HG03139 (cell line): Measurements from ENCODE around the gene NALCN.

Experiments used
- ATAC-seq: cut with Tn5 transposase; IDR thresholded peaks from one replicate; pipeline ENCODE4 v1.9.1; 2021; ENCODE audit not compliant: unreplicated experiment

NALCN gene

DNA sequence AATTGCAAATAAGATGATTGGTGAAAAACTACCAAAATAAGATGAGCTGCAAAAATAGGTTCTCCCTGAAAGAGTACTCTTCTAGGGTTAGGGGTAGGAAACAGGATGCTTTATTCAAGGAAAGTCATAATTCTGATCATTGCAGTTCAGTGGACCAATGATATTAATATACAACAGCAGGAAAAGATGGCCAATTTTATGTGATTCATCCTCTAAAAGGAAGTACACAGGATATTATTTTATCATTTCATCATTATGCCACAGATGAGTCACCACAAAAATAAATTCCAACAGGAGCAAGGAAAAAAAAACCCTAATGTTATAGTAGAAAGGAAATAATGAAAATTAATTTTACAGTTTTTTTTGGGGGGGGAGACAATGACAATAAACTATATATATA, 205.0 kb downstream of the NALCN start:
- ATAC-seq, result no peak

DNA sequence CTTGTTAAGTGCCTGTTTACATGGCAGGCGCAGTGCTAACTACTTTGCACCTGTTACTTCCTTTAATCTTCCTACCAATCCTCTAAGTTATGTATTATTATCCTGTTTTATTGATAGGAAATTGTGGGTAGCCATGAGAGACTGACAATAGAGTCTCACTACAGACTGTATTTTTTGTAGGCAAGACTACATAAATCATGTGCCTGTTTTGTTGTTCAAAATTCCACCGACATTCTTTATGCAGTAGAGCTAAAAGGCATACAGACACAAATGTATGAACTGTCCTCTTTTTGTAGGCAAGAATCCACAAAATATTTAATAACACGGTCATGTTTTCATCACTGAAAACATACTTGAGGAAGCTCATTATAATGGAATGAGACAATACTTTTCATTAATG, 205.5 kb downstream of the NALCN start:
- no peak for ATAC-seq

DNA sequence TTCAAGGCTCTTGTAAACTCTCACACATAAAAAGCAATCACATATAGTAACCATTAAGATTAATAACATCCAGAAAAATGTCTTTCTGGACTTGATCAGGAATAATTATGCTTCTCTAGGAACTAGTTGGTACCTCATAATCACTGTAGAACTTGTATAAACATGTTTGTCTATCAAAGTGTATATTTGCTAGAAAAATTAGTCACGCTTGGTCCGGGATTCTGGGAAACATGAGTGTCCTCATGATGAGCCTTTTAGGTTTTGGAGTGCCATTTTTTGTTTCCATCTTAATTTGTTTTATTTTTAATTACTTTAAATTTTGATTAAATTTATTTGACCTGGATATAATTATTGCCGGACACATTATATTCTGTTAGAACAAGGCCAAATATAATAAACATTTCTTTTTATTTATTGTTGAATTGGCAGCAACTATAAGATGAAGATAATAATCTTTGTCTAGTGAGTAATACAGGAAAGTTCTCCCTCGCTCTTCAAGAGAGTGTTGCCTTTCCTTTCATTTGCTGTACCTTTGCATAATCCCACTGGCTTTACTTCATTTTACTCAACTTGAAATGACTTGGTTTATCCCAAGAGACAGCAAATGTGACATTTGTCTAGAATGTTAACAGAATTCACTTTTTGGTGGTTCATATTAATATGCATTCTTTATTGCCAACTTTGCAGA, 207.0 kb downstream of the NALCN start:
- no peak for ATAC-seq

DNA sequence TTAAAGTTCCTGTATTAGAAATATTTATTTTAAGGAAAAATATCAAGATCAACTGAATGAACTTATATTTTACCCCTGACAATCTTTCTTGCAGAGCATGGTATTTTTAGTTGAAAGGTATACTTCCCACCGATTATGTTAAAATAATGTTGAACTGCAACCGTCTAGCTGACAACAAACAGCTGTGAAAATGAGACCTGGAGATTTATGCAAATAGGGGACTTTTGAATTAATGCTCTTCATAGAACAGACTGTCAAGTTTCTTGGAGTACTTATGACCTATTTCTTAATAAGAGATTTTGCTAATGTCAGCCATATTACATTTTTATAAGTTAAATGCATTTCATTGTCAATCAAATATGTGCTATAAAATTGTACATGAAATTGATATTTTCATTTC, 210.9 kb downstream of the NALCN start:
- no peak for ATAC-seq

DNA sequence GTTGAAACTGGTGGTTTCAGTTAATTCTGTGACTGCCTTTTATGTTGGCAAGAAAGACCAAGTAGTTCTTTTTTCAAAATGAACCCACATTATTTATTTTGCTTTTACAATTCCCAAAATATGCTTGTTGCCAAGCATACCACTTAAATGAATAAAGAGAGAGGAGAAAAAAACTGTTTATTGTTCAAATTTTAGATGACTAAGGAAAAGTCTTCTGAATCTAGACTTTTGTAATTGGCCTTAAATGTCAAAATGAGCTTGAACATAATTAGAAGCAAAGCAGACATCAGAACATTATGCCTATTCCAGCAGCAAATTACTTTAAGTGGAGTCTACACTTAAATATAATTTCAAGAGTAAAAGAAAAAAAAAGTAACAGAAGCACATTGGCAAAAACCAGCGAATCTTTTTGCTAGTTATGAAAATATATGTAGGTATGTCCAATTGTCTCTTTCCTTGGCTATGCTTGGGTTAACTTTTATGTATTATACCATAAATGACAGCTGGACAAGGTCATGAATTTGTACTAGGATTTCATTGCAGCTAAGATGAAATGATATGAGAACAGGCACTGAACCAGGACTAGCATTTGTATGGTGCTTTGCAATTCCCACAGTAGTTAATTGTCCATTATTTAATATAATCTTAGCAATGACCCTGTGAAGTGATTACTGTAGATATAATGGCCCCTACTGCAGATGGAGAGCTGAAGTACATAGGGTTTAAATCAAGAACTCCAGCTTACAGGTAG, 211.9 kb downstream of the NALCN start:
- ATAC-seq, result no peak

DNA sequence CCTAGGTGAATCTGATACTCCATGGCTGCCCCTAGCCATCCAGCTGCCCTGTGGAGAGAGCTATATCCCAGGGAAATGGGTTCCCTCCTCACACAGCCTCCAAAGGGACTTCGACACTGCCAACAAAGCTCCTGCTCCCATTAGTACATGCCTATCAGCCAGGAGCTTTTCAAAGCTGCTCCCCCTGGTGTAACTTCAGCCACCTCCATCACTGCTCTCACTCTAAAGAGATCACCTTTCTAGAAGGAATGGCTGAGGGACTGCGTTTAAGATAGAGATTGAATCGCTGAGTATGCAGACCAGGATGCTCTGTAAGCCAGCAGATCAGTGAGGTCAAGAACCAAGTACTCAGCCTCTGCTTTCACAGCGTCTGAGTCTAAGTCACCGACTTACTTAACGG, 213.7 kb downstream of the NALCN start:
- ATAC-seq, result no peak

DNA sequence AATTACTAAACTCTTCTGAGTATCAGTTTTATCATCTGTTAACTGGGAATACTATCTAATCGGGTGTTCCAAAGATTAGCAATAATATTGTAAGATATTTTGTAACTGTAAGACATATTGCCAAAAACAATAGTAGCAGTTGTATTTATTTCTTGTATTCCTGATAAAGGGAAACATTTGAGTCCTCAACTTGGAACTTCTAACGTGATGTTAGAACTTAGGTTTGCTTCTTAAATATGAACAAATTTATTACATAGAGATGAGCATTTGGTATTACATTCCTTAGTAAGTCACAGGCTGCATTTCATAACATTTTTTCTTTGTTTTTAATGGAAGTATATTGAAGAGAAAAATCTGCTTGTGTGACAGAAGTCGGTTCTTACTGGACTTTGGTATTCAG, 225.3 kb downstream of the NALCN start:
- no peak for ATAC-seq

DNA sequence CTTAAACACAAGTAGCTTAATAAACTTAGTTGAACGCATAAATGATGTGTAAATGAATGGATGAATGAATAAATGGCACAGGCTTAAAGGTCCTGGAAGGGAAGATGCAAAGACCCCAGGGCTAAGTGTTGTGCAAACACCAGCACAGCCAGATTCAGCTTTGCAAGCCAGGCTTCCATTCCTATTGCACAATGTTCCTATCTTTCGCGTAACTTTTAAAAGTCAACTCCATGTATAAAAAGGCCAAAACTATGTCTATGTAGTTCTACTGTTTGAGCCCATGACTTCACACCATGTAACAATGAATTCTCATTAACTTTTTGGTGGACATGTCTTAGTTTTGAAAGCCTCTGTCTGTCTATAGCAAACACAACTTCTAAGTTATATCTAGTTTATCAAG, 226.0 kb downstream of the NALCN start:
- no peak for ATAC-seq

DNA sequence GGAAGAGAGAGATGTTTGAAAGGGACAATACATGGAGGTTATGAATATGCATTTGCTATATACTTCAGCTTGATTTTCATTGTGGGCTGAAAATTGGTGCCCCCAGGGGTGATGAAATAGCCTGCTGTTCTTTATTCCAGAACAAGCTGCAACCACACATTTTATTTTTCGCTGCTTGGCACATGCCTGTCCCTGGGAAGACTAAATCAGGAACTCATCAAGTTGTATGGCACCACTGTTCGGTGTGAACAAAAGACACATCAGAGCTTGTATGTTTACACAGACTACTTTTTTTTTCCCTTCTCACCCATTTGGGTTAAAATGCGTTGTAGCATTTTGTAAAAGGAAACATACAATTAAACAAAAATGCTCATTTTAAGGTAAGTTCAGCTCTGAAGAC, 230.7 kb downstream of the NALCN start:
- ATAC-seq, result no peak

DNA sequence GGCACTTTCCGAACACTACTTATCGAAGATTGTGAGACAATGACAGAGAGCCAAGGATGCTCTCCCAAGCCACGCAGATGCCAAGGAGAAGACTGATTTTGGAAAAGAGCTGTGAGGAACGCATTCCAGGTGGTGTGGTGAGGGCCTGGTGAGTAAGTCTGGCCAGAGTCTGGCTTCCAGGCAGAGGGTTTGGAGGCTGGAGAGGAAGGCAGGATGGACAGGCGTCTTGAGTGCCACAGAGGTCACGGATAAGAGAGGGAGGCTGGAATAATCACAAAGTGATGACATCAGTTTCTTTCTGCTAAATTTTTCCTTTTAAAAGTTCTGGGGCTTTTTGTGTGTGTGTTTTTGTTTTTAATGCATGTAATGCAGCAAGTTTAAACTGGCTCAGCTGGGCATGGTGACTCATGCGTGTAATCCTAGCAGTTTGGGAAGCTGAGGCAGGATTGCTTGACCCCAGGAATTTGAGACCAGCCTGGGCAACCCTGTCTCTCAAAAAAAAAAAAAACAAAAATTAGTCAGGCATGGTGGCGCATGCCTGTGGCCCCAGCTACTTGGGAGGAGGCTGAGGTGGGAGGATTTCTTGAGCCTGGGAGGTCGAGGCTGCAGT, 235.1 kb downstream of the NALCN start:
- ATAC-seq, result no peak

DNA sequence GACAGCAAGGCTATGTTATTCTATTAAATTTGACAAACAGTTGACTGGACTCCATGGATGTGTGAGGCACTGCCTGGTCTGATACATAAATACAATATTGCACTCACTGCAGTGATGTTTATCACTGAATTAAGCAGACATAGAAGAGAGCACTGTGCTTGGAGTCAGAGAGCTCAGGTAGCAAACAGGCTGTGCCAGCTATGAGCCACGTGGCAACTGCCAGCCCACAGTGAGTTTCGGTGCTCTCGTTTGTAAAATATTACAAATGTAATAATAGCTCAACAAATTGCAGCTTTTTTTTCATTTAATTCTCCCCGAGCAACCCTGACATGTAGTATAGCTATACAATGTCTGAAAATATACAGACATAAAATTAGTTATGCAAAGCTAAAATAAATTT, 237.3 kb downstream of the NALCN start:
- ATAC-seq, result no peak

DNA sequence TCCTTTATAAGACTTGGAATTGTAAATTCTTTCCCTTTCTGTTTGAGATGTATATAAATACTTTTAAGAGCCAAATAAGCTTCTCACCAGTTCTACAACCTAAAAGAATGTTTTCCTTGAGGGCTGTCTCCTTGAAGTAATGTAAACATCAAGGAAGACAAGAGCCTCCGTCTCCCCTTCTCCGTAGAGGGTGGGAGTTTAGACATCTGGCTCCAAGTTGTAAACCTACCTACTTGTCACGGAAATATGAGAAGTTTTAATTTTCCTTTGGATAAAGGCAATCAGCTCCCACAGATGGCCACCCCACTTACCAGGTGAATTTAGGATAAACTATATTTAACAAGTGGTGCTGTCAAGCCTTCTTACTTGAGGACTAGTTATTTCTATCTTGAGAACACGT, 237.9 kb downstream of the NALCN start:
- ATAC-seq, result no peak

DNA sequence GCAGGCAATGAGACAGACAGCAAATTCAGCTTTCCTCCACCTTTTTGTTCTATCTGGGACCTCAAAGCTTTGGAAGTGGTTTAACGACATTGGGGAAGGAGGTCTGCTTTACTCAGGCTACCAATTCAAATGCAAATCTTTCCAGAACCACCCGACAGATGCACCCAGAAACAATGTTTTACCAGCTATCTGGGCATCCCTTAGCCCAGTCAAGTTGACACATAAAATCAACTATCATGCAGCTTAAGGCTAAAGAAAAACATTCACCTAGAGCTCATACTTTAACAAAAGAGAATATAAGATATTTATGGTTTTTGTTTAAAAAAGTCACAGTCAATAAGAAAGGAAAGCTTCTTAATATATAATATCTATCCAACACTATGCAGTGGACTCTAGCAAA, 246.0 kb downstream of the NALCN start:
- no peak for ATAC-seq

DNA sequence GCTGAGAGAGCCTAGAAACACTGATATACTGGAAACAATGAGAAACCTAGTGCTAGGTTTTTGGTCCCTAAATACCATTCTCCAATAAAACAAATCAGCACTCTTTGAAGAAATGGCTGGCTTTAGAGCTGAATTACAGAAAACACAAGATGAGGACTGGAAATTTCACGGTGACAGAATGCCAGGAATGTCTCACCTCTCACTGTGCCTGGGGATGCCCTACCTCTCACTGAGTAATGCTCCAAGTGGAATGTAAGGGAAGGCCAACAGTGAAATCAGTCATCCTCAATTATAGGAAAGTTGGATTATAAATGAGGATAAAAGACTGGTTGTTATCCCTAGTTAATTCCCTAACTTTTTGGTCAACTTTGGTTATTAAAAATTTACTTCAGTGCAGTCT, 259.0 kb downstream of the NALCN start:
- no peak for ATAC-seq

DNA sequence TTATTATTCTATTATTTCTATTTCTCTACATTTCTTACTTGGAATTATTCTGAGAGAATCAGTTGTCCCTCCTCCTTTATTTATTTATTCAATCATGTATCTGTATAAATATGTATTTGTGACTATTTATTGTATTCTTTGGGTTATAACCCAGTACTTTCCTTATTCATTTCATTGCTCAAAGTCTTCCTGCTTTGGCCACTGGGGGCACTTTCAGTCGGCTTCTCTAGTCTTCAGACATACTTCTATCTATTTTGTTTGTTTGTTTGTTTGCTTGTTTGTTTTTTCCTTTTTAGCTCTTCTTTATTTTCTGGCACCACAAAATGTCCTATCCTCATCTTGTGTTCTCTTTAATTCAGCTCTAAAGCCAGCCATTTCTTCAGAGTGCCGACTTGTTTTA, 260.4 kb downstream of the NALCN start:
- no peak for ATAC-seq

DNA sequence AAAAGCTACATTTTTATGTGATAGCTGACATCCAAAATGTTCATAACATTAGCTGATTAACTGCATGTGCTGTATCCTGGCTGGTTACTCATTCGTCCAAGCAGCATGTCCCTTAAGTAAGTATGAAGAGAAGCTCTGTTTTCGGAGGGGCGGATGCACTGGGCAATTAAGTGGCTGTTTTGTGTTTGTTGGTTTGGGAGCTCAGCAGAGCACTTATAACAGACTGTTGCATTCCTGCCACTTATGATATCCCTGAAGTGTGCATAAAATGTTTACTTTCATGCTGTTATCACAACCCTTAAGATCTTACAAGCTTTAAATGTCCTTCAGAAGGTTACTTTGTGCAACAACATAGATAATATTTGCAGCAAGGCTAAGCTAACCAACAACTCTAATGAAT, 264.1 kb downstream of the NALCN start:
- ATAC-seq, result no peak

DNA sequence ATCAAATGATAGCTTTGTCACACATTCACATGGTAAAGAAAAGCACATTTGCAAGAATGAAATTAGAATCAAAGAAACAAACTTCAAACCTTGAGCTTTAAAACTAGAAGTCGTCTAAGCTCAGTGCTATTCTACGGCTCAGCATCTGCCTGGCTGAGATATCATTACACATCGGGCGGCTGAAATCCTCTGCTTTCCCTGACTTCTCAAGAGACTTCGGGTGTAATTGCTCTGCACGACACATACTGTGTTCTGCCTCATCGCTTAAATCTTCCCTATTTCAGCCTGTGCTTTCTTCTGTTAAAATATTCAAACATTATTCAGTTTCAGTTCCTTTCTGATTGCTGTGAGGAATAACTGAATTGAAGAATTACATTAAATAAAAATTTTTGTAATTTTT, 265.3 kb downstream of the NALCN start:
- ATAC-seq, result no peak

DNA sequence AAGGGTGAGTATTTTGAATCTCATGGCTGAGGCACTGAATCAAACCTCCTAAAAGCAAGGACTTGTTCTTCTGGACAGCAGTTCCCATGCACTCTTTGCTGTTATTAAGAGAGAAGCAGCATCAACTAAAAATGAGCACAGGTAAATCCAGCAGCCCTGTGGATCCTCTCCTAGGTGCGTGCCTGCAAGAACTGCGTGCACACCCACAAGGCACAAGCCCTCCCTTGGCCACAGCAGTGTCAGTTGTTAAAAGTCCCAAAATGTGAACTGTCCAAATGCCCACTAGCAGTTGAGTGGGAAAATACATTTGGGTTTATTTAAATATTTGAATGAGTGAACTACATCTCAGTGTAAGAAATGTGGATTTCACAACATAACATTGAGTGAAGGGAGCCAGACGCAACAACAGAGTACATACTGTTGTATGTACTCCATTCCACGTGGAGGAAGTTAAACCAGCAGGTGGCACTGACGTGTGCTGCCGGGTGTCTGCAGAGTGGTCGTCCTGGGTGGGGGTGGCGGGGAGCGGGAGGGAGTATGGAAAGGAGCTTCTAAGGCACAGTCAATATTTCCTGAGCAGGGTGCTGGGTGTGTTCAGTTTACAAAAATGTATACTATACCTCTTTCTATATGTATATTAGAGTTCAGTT, 266.4 kb downstream of the NALCN start:
- no peak for ATAC-seq

DNA sequence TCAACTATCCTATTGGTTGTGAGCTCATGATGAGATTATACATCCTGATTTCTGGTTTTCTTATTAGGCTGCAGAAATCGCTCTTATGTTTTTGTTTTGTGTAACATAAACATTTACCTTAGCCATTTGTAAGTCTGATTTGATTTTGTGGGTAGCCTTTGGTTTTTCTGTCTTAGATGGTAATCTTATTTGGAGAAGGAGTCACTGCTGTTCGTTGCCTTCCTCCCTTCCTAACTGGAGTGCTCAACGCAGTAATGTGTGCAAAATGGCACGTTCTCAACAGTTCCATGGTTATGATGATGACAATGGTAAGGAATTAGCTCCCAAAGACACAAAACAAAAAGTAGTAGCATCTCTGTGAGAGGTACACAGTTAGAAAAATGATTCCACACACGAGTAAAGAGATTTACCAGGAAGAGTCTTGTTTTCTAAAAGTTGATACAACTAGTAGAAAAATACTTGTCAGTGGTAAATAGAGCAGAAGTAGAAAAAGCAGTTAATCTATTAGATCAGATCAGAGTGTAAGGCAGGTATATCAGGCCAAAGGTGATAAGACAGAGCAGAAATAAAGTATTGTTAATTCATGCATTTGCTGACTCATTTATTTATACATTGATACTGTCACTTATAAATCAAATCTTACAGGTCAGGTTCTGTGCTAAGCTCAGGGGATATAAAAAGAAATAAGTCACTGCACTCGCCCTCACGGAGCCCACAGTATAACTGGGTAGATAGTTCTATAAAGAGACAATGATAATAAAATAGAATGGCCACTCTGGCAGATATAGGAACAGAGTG, 270.0 kb downstream of the NALCN start:
- no peak for ATAC-seq

DNA sequence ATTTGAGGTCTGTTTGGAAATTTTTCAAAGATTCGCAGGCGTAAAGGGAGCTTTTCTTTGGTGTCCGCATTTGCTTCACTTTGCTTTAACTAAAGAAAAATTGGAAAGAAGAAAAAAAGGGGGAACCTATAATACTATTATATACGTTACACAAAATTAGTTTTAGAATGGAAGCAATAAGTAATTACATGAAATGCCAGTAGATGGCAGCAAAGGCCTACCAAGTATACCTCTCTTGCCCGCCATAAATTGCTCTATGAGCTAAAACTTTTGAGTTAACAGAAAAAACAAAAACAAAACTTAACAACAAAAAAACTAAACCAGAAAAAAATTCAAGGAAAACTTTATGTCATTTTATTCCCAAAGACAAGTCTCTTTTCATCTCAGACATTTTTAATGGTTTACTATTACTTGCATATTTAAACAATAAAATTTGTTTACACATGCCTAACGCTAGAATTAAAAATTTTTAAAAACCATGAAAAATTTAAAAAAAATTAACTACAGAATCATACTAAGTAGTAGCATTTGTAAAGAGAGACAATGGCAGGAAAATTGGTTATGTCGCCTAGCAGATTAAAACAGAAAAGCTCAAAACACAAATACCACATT, 271.4 kb downstream of the NALCN start:
- peak; percentile 78 for ATAC-seq

DNA sequence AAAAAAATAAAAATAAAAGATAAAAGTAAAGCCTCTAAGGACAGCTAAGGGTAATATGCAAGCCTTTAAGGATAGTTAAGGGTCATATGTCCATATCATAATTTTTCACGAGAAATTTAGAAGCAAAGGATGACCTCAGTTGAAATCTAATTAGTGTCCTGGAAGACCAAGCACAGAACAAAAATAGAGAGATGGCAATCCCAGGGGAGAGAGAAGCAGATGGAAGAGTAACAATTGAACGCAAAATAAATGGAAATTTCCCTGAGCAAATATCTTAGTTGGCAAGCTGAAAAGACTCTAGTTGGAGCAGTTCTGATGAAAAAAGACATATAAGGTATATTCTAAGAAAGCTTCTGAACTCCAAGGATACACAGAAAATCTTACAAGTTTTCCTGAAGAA, 275.4 kb downstream of the NALCN start:
- no peak for ATAC-seq
